Measurements from ENCODE around the gene ZNF200. TPM values are rescaled to one million over a fixed set of nuclear protein-coding genes. Genes with fewer than 3 reads are reported as not detected.

The ZNF200 gene
- total and polyA plus RNA-seq, 5 donors from 2014 or later, result 12.8 to 24.5 (median 17.2) TPM

GRCh38 chr16:3179651-3180050 is 55.3 kb downstream of the ZNF200 start:
- peaks cover 0 to 33% (median 12%) of the 10 kb centered on the region in 4 donors for H3K4me1 Mint-ChIP-seq
- peaks cover 0 to 8% (median 1%) of the 10 kb centered on the region in 7 donors for H3K9me3 Mint-ChIP-seq
- Histone ChIP-seq H3K27ac (ENCODE audit: insufficient read depth, low read length, poor library complexity, severe bottlenecking) (no peak overlapping the region), H3K4me3 (ENCODE audit: low read depth, low read length) (no peak overlapping the region), H3K9me3 (ENCODE audit: control insufficient read depth in 2 of 2, low read length in 2 of 2) (no peaks in the 10 kb centered on the region), H3K4me1 (ENCODE audit: control insufficient read depth, insufficient read depth, low read length, poor library complexity, severe bottlenecking) (peaks cover 22% of the 10 kb centered on the region), H3K27me3 (ENCODE audit: control insufficient read depth, insufficient read depth, low read length) (peaks cover 46% of the 10 kb centered on the region), H3K36me3 (ENCODE audit: control insufficient read depth, insufficient read depth, low read length) (no peaks in the 10 kb centered on the region)
- DNase-seq, result no peak
- H3K27me3 Mint-ChIP-seq, result peaks cover 95% of the 10 kb centered on the region
- no peak for ATAC-seq (ENCODE audit: low read depth in 2 of 2)
- H3K36me3 Mint-ChIP-seq, result no peaks in the 10 kb centered on the region
- H3K4me3 Mint-ChIP-seq, result no peak overlapping the region
- H3K27ac Mint-ChIP-seq, result no peak overlapping the region

GRCh38 chr16:3175157-3176093 is 59.5 kb downstream of the ZNF200 start:
- Histone ChIP-seq H3K36me3 (ENCODE audit: control insufficient read depth, insufficient read depth, low read length) (no peaks in the 10 kb centered on the region), H3K27ac (ENCODE audit: insufficient read depth, low read length, poor library complexity, severe bottlenecking) (no peak overlapping the region), H3K4me3 (ENCODE audit: low read depth, low read length) (no peak overlapping the region), H3K27me3 (ENCODE audit: control insufficient read depth, insufficient read depth, low read length) (peaks cover 33% of the 10 kb centered on the region), H3K9me3 (ENCODE audit: control insufficient read depth in 2 of 2, low read length in 2 of 2) (no peaks in the 10 kb centered on the region), H3K4me1 (ENCODE audit: control insufficient read depth, insufficient read depth, low read length, poor library complexity, severe bottlenecking) (peaks cover 40% of the 10 kb centered on the region)
- Mint-ChIP-seq H3K9me3 (peaks cover 0 to 7% (median 0%) of the 10 kb centered on the region in 7 donors), H3K36me3 (no peaks in the 10 kb centered on the region), H3K4me1 (peaks cover 0 to 41% (median 21%) of the 10 kb centered on the region in 4 donors), H3K27me3 (peaks cover 90% of the 10 kb centered on the region), H3K4me3 (peak overlapping the region; percentile 41 to 54 (median 48)), H3K27ac (peak overlapping the region in 1 of 3 donors; percentile 29)
- ATAC-seq (ENCODE audit: low read depth in 2 of 2) (no peak), DNase-seq (no peak)

DNA sequence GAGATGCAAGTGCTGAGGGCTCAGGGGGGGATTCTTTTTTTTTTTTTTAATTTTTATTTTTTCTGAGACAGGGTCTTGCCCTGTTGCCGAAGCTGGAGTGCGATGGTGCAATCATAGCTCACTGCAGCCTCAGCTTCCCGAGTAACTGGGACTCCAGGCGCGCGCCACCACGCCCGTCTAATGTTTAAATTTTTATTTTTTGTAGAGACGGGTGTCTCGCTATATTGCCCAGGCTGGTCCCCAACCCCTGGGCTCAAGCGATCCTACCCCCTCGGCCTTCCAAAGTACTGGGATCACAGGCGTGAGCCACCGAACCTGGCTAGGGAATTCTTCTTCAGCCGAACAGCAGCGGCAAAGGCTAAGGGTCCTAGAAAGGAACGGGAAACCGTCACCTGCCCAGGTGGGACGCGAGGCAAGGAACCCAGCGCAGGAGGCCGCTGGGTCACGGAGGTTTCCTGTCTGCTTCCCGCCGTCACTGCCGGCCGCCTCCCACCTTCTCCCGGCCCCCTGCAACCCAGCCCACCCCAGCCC is 60.3 kb downstream of the ZNF200 start:
- DNase-seq (no peak), ATAC-seq (ENCODE audit: low read depth in 2 of 2) (no peak)
- H3K4me1 ChIP-seq (ENCODE audit: control insufficient read depth, insufficient read depth, low read length, poor library complexity, severe bottlenecking), result peaks cover 43% of the 10 kb centered on the region
- Mint-ChIP-seq H3K27ac (peak overlapping the region in 1 of 3 donors; percentile 20), H3K4me1 (peaks cover 0 to 45% (median 21%) of the 10 kb centered on the region in 4 donors), H3K9me3 (peaks cover 0 to 7% (median 0%) of the 10 kb centered on the region in 7 donors), H3K27me3 (peaks cover 89% of the 10 kb centered on the region), H3K36me3 (no peaks in the 10 kb centered on the region), H3K4me3 (peak overlapping the region in 1 of 4 donors; percentile 9)
- H3K4me3 ChIP-seq (ENCODE audit: low read depth, low read length), result no peak overlapping the region
- H3K9me3 ChIP-seq (ENCODE audit: control insufficient read depth in 2 of 2, low read length in 2 of 2), result no peaks in the 10 kb centered on the region
- no peaks in the 10 kb centered on the region for H3K36me3 ChIP-seq (ENCODE audit: control insufficient read depth, insufficient read depth, low read length)
- peaks cover 27% of the 10 kb centered on the region for H3K27me3 ChIP-seq (ENCODE audit: control insufficient read depth, insufficient read depth, low read length)
- no peak overlapping the region for H3K27ac ChIP-seq (ENCODE audit: insufficient read depth, low read length, poor library complexity, severe bottlenecking)

DNA sequence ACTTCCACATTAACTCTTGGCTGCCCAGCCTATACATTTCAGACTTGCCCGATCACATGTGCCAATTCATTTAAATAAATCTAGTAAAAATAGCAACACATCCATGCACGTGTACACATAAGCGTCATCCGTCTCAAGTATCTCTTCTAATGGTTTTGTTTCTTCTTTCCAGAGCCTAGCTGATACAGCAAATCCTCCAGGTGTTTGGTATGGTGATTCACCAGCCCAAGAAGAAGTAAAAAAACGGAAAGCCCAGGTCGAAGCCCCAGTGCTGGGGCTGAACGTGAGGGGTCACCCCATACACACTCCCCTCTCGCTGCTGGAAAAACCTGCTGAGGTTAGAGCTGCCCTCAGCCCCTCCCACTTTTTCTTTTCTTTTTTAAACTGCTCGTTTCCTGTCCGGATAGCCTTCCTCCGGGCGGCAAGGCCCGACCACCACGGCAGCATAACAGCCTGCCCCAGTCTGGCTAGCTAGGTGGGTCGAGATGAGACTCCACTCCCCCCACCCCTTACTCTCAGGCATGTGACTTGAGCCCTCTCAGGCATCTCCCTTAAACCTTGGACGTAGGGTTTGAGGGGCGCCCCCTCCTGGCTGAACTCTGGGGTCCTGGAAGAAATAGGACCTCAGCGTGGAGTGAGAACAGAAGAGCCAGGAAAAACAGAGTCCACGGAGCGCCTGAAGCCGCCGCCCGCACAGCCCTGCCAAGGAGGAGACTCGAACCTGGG is 60.9 kb downstream of the ZNF200 start:
- Histone ChIP-seq H3K27me3 (ENCODE audit: control insufficient read depth, insufficient read depth, low read length) (peaks cover 22% of the 10 kb centered on the region), H3K4me3 (ENCODE audit: low read depth, low read length) (no peak overlapping the region), H3K9me3 (ENCODE audit: control insufficient read depth in 2 of 2, low read length in 2 of 2) (no peaks in the 10 kb centered on the region), H3K27ac (ENCODE audit: insufficient read depth, low read length, poor library complexity, severe bottlenecking) (no peak overlapping the region), H3K4me1 (ENCODE audit: control insufficient read depth, insufficient read depth, low read length, poor library complexity, severe bottlenecking) (peaks cover 43% of the 10 kb centered on the region), H3K36me3 (ENCODE audit: control insufficient read depth, insufficient read depth, low read length) (no peaks in the 10 kb centered on the region)
- Mint-ChIP-seq H3K4me1 (peaks cover 0 to 45% (median 21%) of the 10 kb centered on the region in 4 donors), H3K27ac (peak overlapping the region in 1 of 3 donors; percentile 62), H3K27me3 (peaks cover 87% of the 10 kb centered on the region), H3K36me3 (no peaks in the 10 kb centered on the region), H3K9me3 (peaks cover 0 to 7% (median 0%) of the 10 kb centered on the region in 7 donors), H3K4me3 (peak overlapping the region; percentile 3 to 54 (median 32))
- DNase-seq (no peak), ATAC-seq (ENCODE audit: low read depth in 2 of 2) (no peak)

Other genes with a start within 250 kb of the ZNF200 start
- not detected for gene CLDN9, start 222.2 kb downstream of the ZNF200 start, total RNA-seq
- gene CLDN9, start 222.2 kb downstream of the ZNF200 start, polyA plus RNA-seq, result not detected
- gene CLDN6, start 217.0 kb downstream of the ZNF200 start, total RNA-seq, result not detected
- not detected for gene CLDN6, start 217.0 kb downstream of the ZNF200 start, polyA plus RNA-seq
- gene TNFRSF12A, start 214.8 kb downstream of the ZNF200 start, total RNA-seq, result 0.94 TPM
- 1 to 10 TPM in 1 of 4 donors, under 1 TPM in 2, not detected in 1; 0.69 to 1.2 (median 0.78) TPM for gene TNFRSF12A, start 214.8 kb downstream of the ZNF200 start, polyA plus RNA-seq
- 12.9 TPM for gene HCFC1R1, start 211.2 kb downstream of the ZNF200 start, total RNA-seq
- 10 to 100 TPM; 18.0 to 20.7 (median 19.0) TPM for gene HCFC1R1, start 211.2 kb downstream of the ZNF200 start, polyA plus RNA-seq
- gene THOC6, start 211.1 kb downstream of the ZNF200 start, total RNA-seq, result 16.2 TPM
- 10 to 100 TPM; 37.1 to 49.2 (median 41.0) TPM for gene THOC6, start 211.1 kb downstream of the ZNF200 start, polyA plus RNA-seq
- not detected for gene BICDL2, start 198.2 kb downstream of the ZNF200 start, total RNA-seq
- not detected for gene BICDL2, start 198.2 kb downstream of the ZNF200 start, polyA plus RNA-seq
- gene MMP25, start 188.6 kb downstream of the ZNF200 start, total RNA-seq, result 1.6 TPM
- 1 to 10 TPM in 1 of 4 donors, under 1 TPM in 2, not detected in 1; 0.16 to 1.0 (median 0.29) TPM for gene MMP25, start 188.6 kb downstream of the ZNF200 start, polyA plus RNA-seq
- gene IL32, start 169.5 kb downstream of the ZNF200 start, total RNA-seq, result 1,611 TPM
- gene IL32, start 169.5 kb downstream of the ZNF200 start, polyA plus RNA-seq, result 1,000 to 10,000 TPM; 3,219 to 6,021 (median 4,004) TPM
- 0.81 TPM for gene ZSCAN10, start 135.9 kb downstream of the ZNF200 start, total RNA-seq
- gene ZSCAN10, start 135.9 kb downstream of the ZNF200 start, polyA plus RNA-seq, result not detected
- not detected for gene ZNF205, start 122.6 kb downstream of the ZNF200 start, total RNA-seq
- gene ZNF205, start 122.6 kb downstream of the ZNF200 start, polyA plus RNA-seq, result not detected
- 3.8 TPM for gene ZNF213, start 100.1 kb downstream of the ZNF200 start, total RNA-seq
- 1 to 10 TPM; 1.9 to 2.3 (median 2.1) TPM for gene ZNF213, start 100.1 kb downstream of the ZNF200 start, polyA plus RNA-seq
- gene OR1F1, start 47.0 kb downstream of the ZNF200 start, total RNA-seq, result not detected
- gene OR1F1, start 47.0 kb downstream of the ZNF200 start, polyA plus RNA-seq, result under 1 TPM in 3 of 4 donors, not detected in 1; 0.20 to 0.70 (median 0.61) TPM
- gene MEFV, start 21.5 kb upstream of the ZNF200 start, total RNA-seq, result not detected
- not detected for gene MEFV, start 21.5 kb upstream of the ZNF200 start, polyA plus RNA-seq
- gene ZNF263, start 48.3 kb upstream of the ZNF200 start, total RNA-seq, result 28.3 TPM
- 10 to 100 TPM; 39.1 to 47.1 (median 42.8) TPM for gene ZNF263, start 48.3 kb upstream of the ZNF200 start, polyA plus RNA-seq
- 3.1 TPM for gene TIGD7, start 70.3 kb upstream of the ZNF200 start, total RNA-seq
- 1 to 10 TPM; 3.1 to 6.2 (median 4.8) TPM for gene TIGD7, start 70.3 kb upstream of the ZNF200 start, polyA plus RNA-seq
- gene ZNF75A, start 70.3 kb upstream of the ZNF200 start, total RNA-seq, result 36.4 TPM
- 10 to 100 TPM; 15.7 to 25.9 (median 21.7) TPM for gene ZNF75A, start 70.3 kb upstream of the ZNF200 start, polyA plus RNA-seq
- not detected for gene OR2C1, start 120.7 kb upstream of the ZNF200 start, total RNA-seq
- under 1 TPM; 0.20 to 0.44 (median 0.35) TPM for gene OR2C1, start 120.7 kb upstream of the ZNF200 start, polyA plus RNA-seq
- gene ZSCAN32, start 165.8 kb upstream of the ZNF200 start, total RNA-seq, result 13.2 TPM
- 10 to 100 TPM in 3 of 4 donors, 1 to 10 TPM in 1; 7.1 to 16.7 (median 11.7) TPM for gene ZSCAN32, start 165.8 kb upstream of the ZNF200 start, polyA plus RNA-seq
- gene ZNF174, start 166.1 kb upstream of the ZNF200 start, total RNA-seq, result 5.4 TPM
- 10 to 100 TPM; 10.5 to 18.4 (median 16.1) TPM for gene ZNF174, start 166.1 kb upstream of the ZNF200 start, polyA plus RNA-seq
- 4.7 TPM for gene ZNF597, start 208.3 kb upstream of the ZNF200 start, total RNA-seq
- 1 to 10 TPM; 1.5 to 2.3 (median 1.9) TPM for gene ZNF597, start 208.3 kb upstream of the ZNF200 start, polyA plus RNA-seq
- 48.9 TPM for gene NAA60, start 208.5 kb upstream of the ZNF200 start, total RNA-seq
- 10 to 100 TPM; 38.8 to 50.0 (median 43.8) TPM for gene NAA60, start 208.5 kb upstream of the ZNF200 start, polyA plus RNA-seq

Measured in CD4-positive, CD25-positive, alpha-beta regulatory T cell (primary cell).